ENCODE results near the gene PGAM1. TPM values are rescaled to one million over a fixed set of nuclear protein-coding genes. Genes with fewer than 3 reads are reported as not detected.

Gene PGAM1
- total RNA-seq, 4 donors from 2014 or later = 94.5 to 216 (median 124) TPM

DNA sequence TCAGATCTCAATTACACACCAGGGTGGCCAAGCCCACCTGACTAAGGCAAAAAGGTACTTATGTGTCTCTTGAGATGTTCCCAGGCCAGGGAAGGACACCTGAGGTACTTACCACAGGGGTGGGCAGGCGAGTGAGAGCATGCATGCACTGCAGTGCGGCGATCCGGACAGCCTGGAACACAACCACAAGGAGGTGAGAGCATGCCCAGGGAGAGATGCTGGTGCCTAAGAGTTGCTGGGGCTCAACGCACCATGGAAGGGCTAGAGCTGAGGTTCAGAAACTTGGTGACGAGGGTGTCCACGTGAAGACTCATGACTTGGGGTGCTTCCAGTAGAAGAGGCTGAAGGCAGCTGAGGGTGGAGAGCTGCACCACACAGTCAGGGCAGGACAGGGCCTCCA lies 33.1 kb downstream of the PGAM1 start:
- Histone ChIP-seq H3K9me3 (no peaks in the 10 kb centered on the region), H3K27me3 (no peaks in the 10 kb centered on the region), H3K4me3 (no peak overlapping the region), H3K27ac (no peak overlapping the region), H3K4me1 (peaks cover 0 to 4% (median 0%) of the 10 kb centered on the region in 4 donors), H3K36me3 (peaks cover 2 to 59% (median 29%) of the 10 kb centered on the region in 4 donors)
- in situ Hi-C loops (cut with MboI; ENCODE audit: low pct_ligation_motif_present in 1 of 4, low pct_unique_long_range_greater_than_20kb in 1 of 4, low sequenced_read_pairs in 3 of 4) (no loop called here), intact Hi-C loops (cut with DNase I; ENCODE audit: low total_unique reads) (no loop called here)
- 60 to 94% methylated on average over 1 to 7 of the region's 7 CpGs for WGBS, 2 donors (ENCODE audit: low coverage in 1 of 2)
- no peak for TF ChIP-seq POLR2AphosphoS5 (IDR thresholded peaks at IDR 0.05)
- DNase-seq = no peak

DNA sequence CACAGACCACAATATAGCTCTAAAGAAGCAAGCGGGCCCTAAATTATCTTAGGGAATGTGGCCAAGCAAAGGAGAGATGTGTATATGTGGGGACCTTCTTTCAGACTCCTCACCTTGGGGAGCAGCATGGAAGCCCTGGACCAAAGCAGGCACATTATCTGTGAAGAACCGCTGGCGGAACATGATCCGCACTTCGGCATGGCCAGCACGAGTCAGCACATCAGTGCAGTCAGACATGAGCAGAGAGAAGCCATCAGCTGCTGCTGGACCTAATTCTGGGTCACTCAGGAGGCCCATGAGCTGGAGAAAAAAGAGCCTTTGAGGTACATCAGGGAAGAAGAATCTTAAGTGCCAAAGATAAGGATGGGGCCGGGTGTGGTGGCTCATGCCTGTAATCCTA lies 33.9 kb downstream of the PGAM1 start:
- H3K4me1 ChIP-seq = peaks cover 0 to 7% (median 0%) of the 10 kb centered on the region in 4 donors
- intact Hi-C loops (cut with DNase I; ENCODE audit: low total_unique reads) (loop anchor here (5.0 kb wide), 1 partner anchor 92 kb away; no protein-coding TSS in a partner anchor), in situ Hi-C loops (cut with MboI; ENCODE audit: low pct_ligation_motif_present in 1 of 4, low pct_unique_long_range_greater_than_20kb in 1 of 4, low sequenced_read_pairs in 3 of 4) (loop anchor here in 2 of 4 donors (10.0 kb wide), 1 partner anchor 95 kb away; no protein-coding TSS in a partner anchor)
- no peaks in the 10 kb centered on the region for H3K9me3 ChIP-seq
- H3K36me3 ChIP-seq = peaks cover 2 to 61% (median 32%) of the 10 kb centered on the region in 4 donors
- H3K27me3 ChIP-seq = no peaks in the 10 kb centered on the region
- H3K27ac ChIP-seq = no peak overlapping the region
- TF ChIP-seq POLR2AphosphoS5 (IDR thresholded peaks at IDR 0.05) (no peak), EP300 (IDR thresholded peaks at IDR 0.05; ENCODE audit: low read depth) (no peak), CTCF (IDR thresholded peaks at IDR 0.05) (no peak), POLR2A (IDR thresholded peaks at IDR 0.05) (no peak)
- DNase-seq = no peak
- no peak overlapping the region for H3K4me3 ChIP-seq
- WGBS, 2 donors (ENCODE audit: low coverage in 1 of 2) = 84 to 89% methylated on average over 6 to 7 of the region's 7 CpGs

DNA sequence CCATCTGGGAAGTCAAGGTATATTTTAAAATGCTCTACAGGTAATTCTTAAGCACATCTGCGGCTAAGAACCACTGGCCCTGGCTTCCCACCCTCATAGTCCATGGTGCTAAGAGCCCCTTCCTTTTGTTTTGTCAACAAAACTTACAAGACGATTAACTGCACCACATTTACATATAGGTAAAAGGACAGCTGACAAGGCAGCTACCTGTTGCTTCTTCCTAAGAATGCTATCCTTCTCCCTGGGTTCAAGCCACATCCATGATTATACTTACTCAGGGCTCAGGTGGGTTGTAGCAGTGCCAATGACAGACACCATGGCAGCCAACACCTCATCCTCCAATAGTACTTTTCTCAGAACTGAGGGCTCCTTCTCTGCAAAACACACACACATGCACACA lies 36.3 kb downstream of the PGAM1 start:
- 75 to 93% methylated on average over 1 to 2 of the region's 2 CpGs for WGBS, 2 donors (ENCODE audit: low coverage in 1 of 2)
- no peak for DNase-seq
- no peak for TF ChIP-seq EP300 (IDR thresholded peaks at IDR 0.05; ENCODE audit: low read depth)
- TF ChIP-seq CTCF (IDR thresholded peaks at IDR 0.05) = no peak
- peaks cover 0 to 7% (median 0%) of the 10 kb centered on the region in 4 donors for H3K4me1 ChIP-seq
- no peak overlapping the region for H3K4me3 ChIP-seq
- no peaks in the 10 kb centered on the region for H3K9me3 ChIP-seq
- no peaks in the 10 kb centered on the region for H3K27me3 ChIP-seq
- H3K36me3 ChIP-seq = peaks cover 2 to 76% (median 43%) of the 10 kb centered on the region in 4 donors
- no peak overlapping the region for H3K27ac ChIP-seq
- in situ Hi-C loops (cut with MboI; ENCODE audit: low pct_ligation_motif_present in 1 of 4, low pct_unique_long_range_greater_than_20kb in 1 of 4, low sequenced_read_pairs in 3 of 4) = loop anchor here in 2 of 4 donors (10.0 kb wide), 1 partner anchor 92 kb away; no protein-coding TSS in a partner anchor
- intact Hi-C loops (cut with DNase I; ENCODE audit: low total_unique reads) = loop anchor here (5.0 kb wide), 1 partner anchor 90 kb away; no protein-coding TSS in a partner anchor

- H3K4me3 ChIP-seq = no peak overlapping the region
- peaks cover 2 to 77% (median 39%) of the 10 kb centered on the region in 4 donors for H3K36me3 ChIP-seq
- TF ChIP-seq CTCF (IDR thresholded peaks at IDR 0.05) = peak; percentile 73 to 81 (median 80)
- TF ChIP-seq POLR2A (IDR thresholded peaks at IDR 0.05) = no peak
- TF ChIP-seq POLR2AphosphoS5 (IDR thresholded peaks at IDR 0.05) = peak in 1 of 3 donors; percentile 26
- 40 to 76% methylated on average over 1 to 4 of the region's 4 CpGs for WGBS, 2 donors (ENCODE audit: low coverage in 1 of 2)
- H3K27ac ChIP-seq = peak overlapping the region in 3 of 4 donors; percentile 4 to 32 (median 16)
- DNase-seq = peak; percentile 39
- in situ Hi-C loops (cut with MboI; ENCODE audit: low pct_ligation_motif_present in 1 of 4, low pct_unique_long_range_greater_than_20kb in 1 of 4, low sequenced_read_pairs in 3 of 4) (loop anchor here in 2 of 4 donors (10.0 kb wide), 1 partner anchor 91 kb away; no protein-coding TSS in a partner anchor), intact Hi-C loops (cut with DNase I; ENCODE audit: low total_unique reads) (loop anchor here (5.0 kb wide), 1 partner anchor 89 kb away; no protein-coding TSS in a partner anchor)
- no peaks in the 10 kb centered on the region for H3K27me3 ChIP-seq
- no peaks in the 10 kb centered on the region for H3K9me3 ChIP-seq
- H3K4me1 ChIP-seq = peaks cover 0 to 7% (median 0%) of the 10 kb centered on the region in 4 donors
Measured at GRCh38 chr10:97463363-97464132, 37.6 kb downstream of the PGAM1 start.
